HepG2 (cell line): Measurements from ENCODE around the gene CSF1R. TPM values are rescaled to one million over a fixed set of nuclear protein-coding genes. Genes with fewer than 3 reads are reported as not detected.

Experiments used
- ATAC-seq: fragments of 200-7000 bp; cut with Tn5 transposase; 3 replicates; pipeline ENCODE4 v1.9.1; 2020; ENCODE audit warnings: mild to moderate bottlenecking, moderate library complexity
- BruUV-seq: library from RNA; stranded (reverse); fragments of 400-500 nt; replicated peaks from 2 replicates; lab custom pipeline; 2021; lab: Mats Ljungman, UMichigan
- CTCF ChIA-PET: fragments of 300-600 bp; formaldehyde crosslinking; extraction: SDS; loops from one replicate; lab custom pipeline; 2021; ENCODE audit warnings: low total read pairs, inconsistent platforms, low intra/inter-chr PET ratio; lab: Yijun Ruan, JAX
- POLR2A ChIA-PET: fragments of 350-600 bp; sonication (Branson Sonifier 250); formaldehyde crosslinking; loops from one replicate; lab custom pipeline; 2020; ENCODE audit warnings: antibody characterized with exemption, inconsistent platforms; lab: Yijun Ruan, JAX
- DNase-seq: peaks from one replicate; pipeline ENCODE4 v3.0.0-alpha.2; 2015; ENCODE audit warnings: low spot score
- FAIRE-seq: peaks from 3 replicates; lab custom pipeline; 2011; peaks lifted over from hg19 to GRCh38; lab: Jason Lieb, UNC
- H2AFZ ChIP-seq: one replicate; pipeline ENCODE4 v1.6.1; 2011; ENCODE audit warnings: low read length, inconsistent platforms
- H3K27ac ChIP-seq: fragments of 300-600 bp; 3 replicates; pipeline ENCODE4 v1.8.0; 2011; ENCODE audit warnings: mixed run types, mild to moderate bottlenecking, mixed read lengths, low read length, inconsistent platforms; ENCODE audit not compliant: insufficient read depth; ENCODE audit errors: extremely low read length
- H3K27me3 ChIP-seq, 2 experiments: fragments of 200-600 bp in 1 of 2; 2 replicates in 1 of 2; 3 replicates in 1 of 2; pipeline versions ENCODE4 v1.6.0 to v1.8.0; 2011; ENCODE audit warnings: low read length in 2 of 2, mild to moderate bottlenecking in 2 of 2, moderate library complexity in 2 of 2, inconsistent platforms in 1 of 2; ENCODE audit not compliant: insufficient read depth in 2 of 2, control insufficient read depth in 1 of 2
- H3K36me3 ChIP-seq, 2 experiments: fragments of 200-600 bp in 1 of 2; replicated peaks in 1 of 2; 2 replicates in 1 of 2; 3 replicates in 1 of 2; pipeline versions ENCODE4 v1.5.1 to v1.8.0; 2011; ENCODE audit warnings: low read length in 2 of 2, inconsistent platforms in 1 of 2; ENCODE audit not compliant: insufficient read depth in 2 of 2, control insufficient read depth in 1 of 2
- H3K4me1 ChIP-seq: 2 replicates; pipeline ENCODE4 v1.5.1; 2012; ENCODE audit warnings: low read length, inconsistent platforms; ENCODE audit not compliant: insufficient read depth
- H3K4me2 ChIP-seq: 2 replicates; pipeline ENCODE4 v1.6.0; 2011; ENCODE audit warnings: low read depth, low read length, inconsistent platforms
- H3K4me3 ChIP-seq, 3 experiments: fragments of 200-600 bp in 1 of 3; sonication (generic), shearing (Covaris generic) in 1 of 3; replicated peaks in 1 of 3; 2 replicates each; pipeline ENCODE4 v1.5.1; 2011 to 2016; ENCODE audit warnings: low read length in 3 of 3, inconsistent platforms in 2 of 3, low read depth in 2 of 3, mild to moderate bottlenecking in 2 of 3, control low read depth in 1 of 3, mixed read lengths in 1 of 3; ENCODE audit not compliant: insufficient read depth in 1 of 3
- H3K79me2 ChIP-seq: one replicate; pipeline ENCODE4 v1.6.1; 2011; ENCODE audit warnings: low read length, inconsistent platforms; ENCODE audit not compliant: insufficient read depth
- H3K9ac ChIP-seq: 2 replicates; pipeline ENCODE4 v1.6.0; 2011; ENCODE audit warnings: mild to moderate bottlenecking, low read depth, low read length, inconsistent platforms; ENCODE audit not compliant: insufficient read depth
- H3K9me3 ChIP-seq: 2 replicates; pipeline ENCODE4 v1.5.1; 2012; ENCODE audit warnings: mild to moderate bottlenecking, low read length
- H4K20me1 ChIP-seq: 2 replicates; pipeline ENCODE4 v1.6.0; 2011; ENCODE audit warnings: inconsistent platforms, mild to moderate bottlenecking, low read length, moderate library complexity; ENCODE audit not compliant: insufficient read depth
- GMEB2 ChIP-seq: IDR thresholded peaks from 2 replicates; pipeline ENCODE4 v1.6.1; 2016; ENCODE audit warnings: missing biosample characterization, missing genetic modification reagents, low read depth
- SRF ChIP-seq: IDR thresholded peaks from 2 replicates; pipeline ENCODE4 v1.6.1; 2011; ENCODE audit warnings: mild to moderate bottlenecking, low read depth, low read length, moderate library complexity
- ZNF768 ChIP-seq: sonication (generic); formaldehyde crosslinking; IDR thresholded peaks from 2 replicates; pipeline ENCODE4 v1.4.0; 2020; ENCODE audit warnings: missing genetic modification reagents
- WGBS: methylation state at CpG from one replicate; pipeline ENCODE4 v1.1.6; 2017; ENCODE audit warnings: low lambda C conversion rate; 5-methylcytosine and 5-hydroxymethylcytosine counted together
- in situ Hi-C: cut with HindIII; loops from 2 replicates; pipeline ENCODE4 v1.10.0; 2017; ENCODE audit warnings: low pct_unique_long_range_greater_than_20kb; ENCODE audit not compliant: extremely low pct_ligation_motif_present
- intact Hi-C: fragments of 100-400 bp; cut with micrococcal nuclease; formaldehyde crosslinking; loops from one replicate; pipeline ENCODE4 v1.10.0; 2022; ENCODE audit not compliant: unreplicated experiment
- polyA plus RNA-seq, 8 experiments: library from polyadenylated mRNA; depleted of rRNA in 3 of 8; stranded (reverse) in 7 of 8; unstranded in 1 of 8; fragments of >200 nt; fragmentation: Illumina TruSeq in 4 of 8; extraction: Trizol in 4 of 8; gene quantifications; 2 replicates each; pipeline versions ENCODE4 v1.2.1 to v1.2.3, GENCODE V29; 2011 to 2016; ENCODE audit warnings: low read depth in 4 of 8, missing spikeins in 1 of 8, mixed read lengths in 1 of 8; ENCODE audit not compliant: insufficient read depth in 1 of 8
- total RNA-seq, 5 experiments: library from RNA; depleted of rRNA; stranded (reverse); fragments of >200 nt; fragmentation: Illumina TruSeq; extraction: Trizol; gene quantifications; 2 replicates each; pipeline ENCODE4 v1.2.3, GENCODE V29; 2016; ENCODE audit warnings: low read depth in 1 of 5
- TF ChIP-seq, protein P1 (sequence below), 2 experiments: fragments of 450-650 bp in 1 of 2; sonication (generic) in 1 of 2; formaldehyde crosslinking; IDR thresholded peaks; 2 replicates each; pipeline versions ENCODE4 v1.5.0 to v1.8.0; 2020 to 2022; ENCODE audit warnings: mild to moderate bottlenecking in 1 of 2, missing genetic modification reagents in 1 of 2

The CSF1R gene
- total and polyA plus RNA-seq, 2 of the 13 experiments (the other 11 are each of a cell fraction or from before 2014, with no cell fraction given) = 0.01 TPM; not detected in 1

GRCh38 chr5:150125334-150125733 lies 39.0 kb upstream of the CSF1R start:
- DNase-seq (no peak), FAIRE-seq (no peak), ATAC-seq (no peak)
- Histone ChIP-seq H2AFZ (no peak overlapping the region), H3K4me3 (no peak overlapping the region), H3K36me3 (no peaks in the 10 kb centered on the region; a peak in 1 of 5 replicates), H4K20me1 (no peaks in the 10 kb centered on the region), H3K4me1 (peaks cover 35% of the 10 kb centered on the region), H3K27ac (no peak overlapping the region), H3K79me2 (no peaks in the 10 kb centered on the region), H3K4me2 (no peak overlapping the region), H3K9me3 (no peaks in the 10 kb centered on the region), H3K9ac (no peak overlapping the region), H3K27me3 (no peaks in the 10 kb centered on the region)
- WGBS = 82% methylated on average over 8 of the region's 10 CpGs
- intact Hi-C loops = loop anchor here (10.0 kb wide), 1 partner anchor 291 kb away; no protein-coding TSS in a partner anchor
- TF ChIP-seq ZNF768 (peak; percentile 79), SRF (no peak)
- ChIA-PET POLR2A (no interaction called here), CTCF (no interaction called here)
- no TSS peak for BruUV-seq
- in situ Hi-C loops = loop anchor here (5.0 kb wide), 2 partner anchors 52 to 92 kb away; no protein-coding TSS in a partner anchor

GRCh38 chr5:150124596-150124995 lies 38.2 kb upstream of the CSF1R start:
- 88% methylated on average over 5 of the region's 8 CpGs for WGBS
- H3K4me1 ChIP-seq = peaks cover 28% of the 10 kb centered on the region
- in situ Hi-C loops = no loop called here
- no peaks in the 10 kb centered on the region; a peak in 1 of 5 replicates for H3K36me3 ChIP-seq
- intact Hi-C loops = loop anchor here (10.0 kb wide), 1 partner anchor 290 kb away; no protein-coding TSS in a partner anchor
- no peak overlapping the region for H2AFZ ChIP-seq
- H3K4me3 ChIP-seq = no peak overlapping the region
- no peak for ATAC-seq
- no peaks in the 10 kb centered on the region for H3K79me2 ChIP-seq
- H3K27me3 ChIP-seq = no peaks in the 10 kb centered on the region
- no peak for FAIRE-seq
- no peak overlapping the region for H3K4me2 ChIP-seq
- H3K27ac ChIP-seq = no peak overlapping the region
- H4K20me1 ChIP-seq = no peaks in the 10 kb centered on the region
- DNase-seq = no peak
- POLR2A ChIA-PET = no interaction called here
- CTCF ChIA-PET = no interaction called here
- H3K9me3 ChIP-seq = no peaks in the 10 kb centered on the region
- BruUV-seq = no TSS peak
- H3K9ac ChIP-seq = no peak overlapping the region
- TF ChIP-seq GMEB2 (CRISPR knock-in tag) = no peak
- TF ChIP-seq, protein P1, sequence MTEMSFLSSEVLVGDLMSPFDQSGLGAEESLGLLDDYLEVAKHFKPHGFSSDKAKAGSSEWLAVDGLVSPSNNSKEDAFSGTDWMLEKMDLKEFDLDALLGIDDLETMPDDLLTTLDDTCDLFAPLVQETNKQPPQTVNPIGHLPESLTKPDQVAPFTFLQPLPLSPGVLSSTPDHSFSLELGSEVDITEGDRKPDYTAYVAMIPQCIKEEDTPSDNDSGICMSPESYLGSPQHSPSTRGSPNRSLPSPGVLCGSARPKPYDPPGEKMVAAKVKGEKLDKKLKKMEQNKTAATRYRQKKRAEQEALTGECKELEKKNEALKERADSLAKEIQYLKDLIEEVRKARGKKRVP (CRISPR knock-in tag; IDR thresholded peaks at IDR 0.05) = no peak
